PC-9 (cell line): ENCODE measurements around the gene TBX3. TPM values are rescaled to one million over a fixed set of nuclear protein-coding genes. Genes with fewer than 3 reads are reported as not detected.

ENCODE experiments used
- BruUV-seq: library from RNA; stranded (reverse); fragments of 400-500 nt; replicated peaks from 2 replicates; lab custom pipeline; 2021; lab: Mats Ljungman, UMichigan
- CTCF ChIA-PET: fragments of 300-600 bp; sonication (Branson Sonifier 250); formaldehyde crosslinking; loops from one replicate; lab custom pipeline; 2022; ENCODE audit warnings: antibody characterized with exemption; lab: Charles Lee
- POLR2A ChIA-PET: fragments of 300-600 bp; sonication (Branson Sonifier 250); formaldehyde crosslinking; loops from one replicate; lab custom pipeline; 2022; ENCODE audit warnings: antibody characterized with exemption; ENCODE audit not compliant: unreplicated experiment; lab: Charles Lee
- DNase-seq, 2 experiments: peaks; one replicate each; pipeline versions ENCODE4 v3.0.0 to v3.0.0-alpha.2; 2015 to 2022; ENCODE audit warnings: mixed read lengths in 1 of 2
- H2AFZ ChIP-seq: fragments of 200-600 bp; sonication (generic); 2 replicates; pipeline ENCODE4 v1.8.1; 2017; ENCODE audit warnings: antibody characterized with exemption
- H3F3A ChIP-seq: fragments of 200-600 bp; sonication (generic); 2 replicates; pipeline ENCODE4 v1.8.1; 2017; ENCODE audit warnings: antibody characterized with exemption, mild to moderate bottlenecking, low read depth; ENCODE audit not compliant: insufficient read depth
- H3K27ac ChIP-seq: fragments of 200-600 bp; sonication (generic); 2 replicates; pipeline ENCODE4 v1.6.1; 2016; ENCODE audit warnings: mixed run types
- H3K27me3 ChIP-seq: fragments of 200-600 bp; sonication (generic); 2 replicates; pipeline ENCODE4 v1.6.1; 2016; ENCODE audit warnings: low read depth, mixed run types; ENCODE audit not compliant: insufficient read depth
- H3K36me3 ChIP-seq: fragments of 200-600 bp; sonication (generic); 2 replicates; pipeline ENCODE4 v1.6.1; 2016; ENCODE audit warnings: low read depth, mixed run types
- H3K4me1 ChIP-seq: fragments of 200-600 bp; sonication (generic); replicated peaks from 2 replicates; pipeline ENCODE4 v1.6.1; 2016; ENCODE audit warnings: mixed run types; ENCODE audit not compliant: insufficient read depth
- H3K4me2 ChIP-seq: fragments of 200-600 bp; sonication (generic); 2 replicates; pipeline ENCODE4 v1.6.1; 2017; ENCODE audit warnings: mixed run types
- H3K4me3 ChIP-seq: fragments of 200-600 bp; sonication (generic); 2 replicates; pipeline ENCODE4 v1.6.1; 2016; ENCODE audit warnings: mixed run types
- H3K79me2 ChIP-seq: fragments of 200-600 bp; sonication (generic); 2 replicates; pipeline ENCODE4 v1.6.1; 2017; ENCODE audit warnings: low read depth, mixed run types
- H3K9me2 ChIP-seq: fragments of 200-600 bp; sonication (generic); 2 replicates; pipeline ENCODE4 v1.8.1; 2017; ENCODE audit warnings: mild to moderate bottlenecking; ENCODE audit not compliant: insufficient read depth
- H3K9me3 ChIP-seq: fragments of 200-600 bp; sonication (generic); 2 replicates; pipeline ENCODE4 v1.8.1; 2016; ENCODE audit warnings: low read depth; ENCODE audit not compliant: insufficient read depth
- H4K20me1 ChIP-seq: fragments of 200-600 bp; sonication (generic); 2 replicates; pipeline ENCODE4 v1.8.1; 2017; ENCODE audit not compliant: insufficient read depth
- CTCF ChIP-seq: fragments of 200-600 bp; sonication (generic); conservative IDR thresholded peaks from 2 replicates; pipeline ENCODE4 v1.6.1; 2017; ENCODE audit warnings: mixed run types, antibody characterized with exemption, mild to moderate bottlenecking, moderate library complexity
- EZH2 ChIP-seq: fragments of 200-600 bp; sonication (generic); IDR thresholded peaks from 2 replicates; pipeline ENCODE4 v1.8.0; 2017; ENCODE audit warnings: antibody characterized with exemption, low read depth
- intact Hi-C: fragments of 100-400 bp; cut with micrococcal nuclease; formaldehyde crosslinking; loops from one replicate; pipeline ENCODE4 v1.10.0; 2022; ENCODE audit not compliant: unreplicated experiment
- total RNA-seq: library from RNA; stranded (reverse); gene quantifications from 2 replicates; pipeline ENCODE4 v1.2.3, GENCODE V29; 2021

Gene TBX3
- total RNA-seq, 1 experiment from 2014 or later: not detected

GRCh38 chr12:114671443-114672411 lies 12.2 kb downstream of the TBX3 start:
- H3K27ac ChIP-seq: no peak overlapping the region
- no peak overlapping the region for H3K4me2 ChIP-seq
- H3K4me3 ChIP-seq: no peak overlapping the region
- H3F3A ChIP-seq: no peaks in the 10 kb centered on the region
- no peak overlapping the region for H2AFZ ChIP-seq
- ChIA-PET POLR2A (no interaction called here), CTCF (interaction anchor here (0.6 to 0.7 kb wide), 2 partner anchors 9 to 748 kb away, joined by 4 read pairs; no protein-coding TSS in a partner anchor)
- no peaks in the 10 kb centered on the region for H3K9me2 ChIP-seq
- no peaks in the 10 kb centered on the region for H3K4me1 ChIP-seq
- DNase-seq: no peak
- no peaks in the 10 kb centered on the region for H3K36me3 ChIP-seq
- no peaks in the 10 kb centered on the region for H4K20me1 ChIP-seq
- intact Hi-C loops: no loop called here
- H3K27me3 ChIP-seq: peaks cover 34% of the 10 kb centered on the region; the same call in 1 of the 2 replicates
- no peaks in the 10 kb centered on the region for H3K79me2 ChIP-seq
- H3K9me3 ChIP-seq: no peaks in the 10 kb centered on the region
- BruUV-seq: no TSS peak
- TF ChIP-seq CTCF (no peak), EZH2 (no peak)

GRCh38 chr12:114671066-114671442 lies 12.9 kb downstream of the TBX3 start:
- ChIA-PET POLR2A (no interaction called here), CTCF (interaction anchor here (0.6 kb wide), 1 partner anchor 749 kb away, joined by 4 read pairs; no protein-coding TSS in a partner anchor)
- Histone ChIP-seq H3K79me2 (no peaks in the 10 kb centered on the region), H3K27me3 (peaks cover 28% of the 10 kb centered on the region; the same call in 1 of the 2 replicates), H3K9me3 (no peaks in the 10 kb centered on the region), H3K4me1 (no peaks in the 10 kb centered on the region), H3K36me3 (no peaks in the 10 kb centered on the region), H3K9me2 (no peaks in the 10 kb centered on the region), H3K4me3 (no peak overlapping the region), H2AFZ (no peak overlapping the region), H3F3A (no peaks in the 10 kb centered on the region), H3K4me2 (no peak overlapping the region), H4K20me1 (no peaks in the 10 kb centered on the region), H3K27ac (no peak overlapping the region)
- no peak for DNase-seq
- intact Hi-C loops: no loop called here
- TF ChIP-seq EZH2 (no peak), CTCF (no peak)
- no TSS peak for BruUV-seq

DNA sequence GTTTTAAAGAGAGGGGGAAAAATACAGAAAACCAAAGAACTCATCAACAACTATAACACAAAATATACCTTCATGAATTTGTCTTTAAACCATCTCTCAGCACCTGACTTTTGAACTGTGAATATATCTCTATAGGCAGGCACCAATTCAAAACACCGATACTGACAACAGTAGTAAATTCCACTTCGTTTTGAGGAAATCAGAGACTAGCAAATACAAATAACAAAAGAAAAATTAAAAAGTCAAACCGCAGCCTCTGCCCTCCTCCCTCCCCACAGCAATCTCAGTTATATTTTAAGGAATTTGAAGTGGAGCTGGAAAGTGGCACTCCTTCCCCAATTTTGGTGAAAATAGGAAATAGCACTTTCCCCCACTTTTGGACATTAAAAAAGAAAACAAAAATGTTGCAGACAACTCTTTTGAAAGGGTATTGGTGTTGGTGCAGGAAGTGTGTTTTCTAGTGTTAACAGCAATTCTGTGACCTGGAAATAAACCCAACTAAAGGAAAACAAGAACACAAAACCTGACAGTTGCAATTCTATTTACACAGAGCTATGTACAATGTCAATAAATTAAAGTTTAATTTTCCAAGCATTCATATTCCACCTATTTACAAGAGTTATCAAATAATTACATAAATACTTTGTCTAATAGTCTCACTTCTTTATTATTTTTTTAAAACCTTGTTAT lies 13.5 kb downstream of the TBX3 start:
- BruUV-seq: no TSS peak
- Histone ChIP-seq H2AFZ (no peak overlapping the region), H3K79me2 (no peaks in the 10 kb centered on the region), H3K9me3 (no peaks in the 10 kb centered on the region), H3K4me3 (no peak overlapping the region), H3F3A (no peaks in the 10 kb centered on the region), H3K9me2 (no peaks in the 10 kb centered on the region), H3K27ac (no peak overlapping the region), H3K36me3 (no peaks in the 10 kb centered on the region), H3K27me3 (peaks cover 23% of the 10 kb centered on the region; the same call in 1 of the 2 replicates), H3K4me2 (no peak overlapping the region), H3K4me1 (no peaks in the 10 kb centered on the region), H4K20me1 (no peaks in the 10 kb centered on the region)
- ChIA-PET POLR2A (no interaction called here), CTCF (interaction anchor here (0.6 kb wide), 1 partner anchor 750 kb away, joined by 4 read pairs; no protein-coding TSS in a partner anchor)
- intact Hi-C loops: no loop called here
- no peak for DNase-seq
- TF ChIP-seq EZH2 (no peak), CTCF (no peak)
